GM10266 (cell line): ENCODE data around the gene UCP3.

Source experiments
- DNase-seq: peaks from one replicate; pipeline ENCODE4 v3.0.0; 2012; ENCODE audit errors: extremely low spot score
- TF ChIP-seq, protein P1 (sequence below): IDR thresholded peaks from 2 replicates; pipeline ENCODE4 v1.5.1; 2012; ENCODE audit warnings: mild to moderate bottlenecking, low read depth; ENCODE audit not compliant: control insufficient read depth, insufficient read depth; ENCODE audit errors: missing control alignments

UCP3 gene

DNA sequence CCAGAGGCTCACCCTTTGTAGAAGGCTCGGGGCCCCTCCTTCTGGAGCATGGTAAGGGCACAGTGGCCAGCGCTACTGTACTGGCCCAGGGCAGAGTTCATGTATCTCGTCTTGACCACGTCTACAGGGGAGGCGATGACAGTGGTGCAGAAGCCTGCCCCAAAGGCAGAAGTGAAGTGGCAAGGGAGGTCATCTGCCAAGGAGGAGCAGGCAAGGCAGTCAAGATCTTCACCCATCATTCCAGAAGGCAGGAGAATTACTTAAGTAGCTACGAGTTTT, 33.5 kb downstream of the UCP3 start:
- TF ChIP-seq, protein P1, sequence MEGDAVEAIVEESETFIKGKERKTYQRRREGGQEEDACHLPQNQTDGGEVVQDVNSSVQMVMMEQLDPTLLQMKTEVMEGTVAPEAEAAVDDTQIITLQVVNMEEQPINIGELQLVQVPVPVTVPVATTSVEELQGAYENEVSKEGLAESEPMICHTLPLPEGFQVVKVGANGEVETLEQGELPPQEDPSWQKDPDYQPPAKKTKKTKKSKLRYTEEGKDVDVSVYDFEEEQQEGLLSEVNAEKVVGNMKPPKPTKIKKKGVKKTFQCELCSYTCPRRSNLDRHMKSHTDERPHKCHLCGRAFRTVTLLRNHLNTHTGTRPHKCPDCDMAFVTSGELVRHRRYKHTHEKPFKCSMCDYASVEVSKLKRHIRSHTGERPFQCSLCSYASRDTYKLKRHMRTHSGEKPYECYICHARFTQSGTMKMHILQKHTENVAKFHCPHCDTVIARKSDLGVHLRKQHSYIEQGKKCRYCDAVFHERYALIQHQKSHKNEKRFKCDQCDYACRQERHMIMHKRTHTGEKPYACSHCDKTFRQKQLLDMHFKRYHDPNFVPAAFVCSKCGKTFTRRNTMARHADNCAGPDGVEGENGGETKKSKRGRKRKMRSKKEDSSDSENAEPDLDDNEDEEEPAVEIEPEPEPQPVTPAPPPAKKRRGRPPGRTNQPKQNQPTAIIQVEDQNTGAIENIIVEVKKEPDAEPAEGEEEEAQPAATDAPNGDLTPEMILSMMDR, result no peak
- DNase-seq, result no peak

DNA sequence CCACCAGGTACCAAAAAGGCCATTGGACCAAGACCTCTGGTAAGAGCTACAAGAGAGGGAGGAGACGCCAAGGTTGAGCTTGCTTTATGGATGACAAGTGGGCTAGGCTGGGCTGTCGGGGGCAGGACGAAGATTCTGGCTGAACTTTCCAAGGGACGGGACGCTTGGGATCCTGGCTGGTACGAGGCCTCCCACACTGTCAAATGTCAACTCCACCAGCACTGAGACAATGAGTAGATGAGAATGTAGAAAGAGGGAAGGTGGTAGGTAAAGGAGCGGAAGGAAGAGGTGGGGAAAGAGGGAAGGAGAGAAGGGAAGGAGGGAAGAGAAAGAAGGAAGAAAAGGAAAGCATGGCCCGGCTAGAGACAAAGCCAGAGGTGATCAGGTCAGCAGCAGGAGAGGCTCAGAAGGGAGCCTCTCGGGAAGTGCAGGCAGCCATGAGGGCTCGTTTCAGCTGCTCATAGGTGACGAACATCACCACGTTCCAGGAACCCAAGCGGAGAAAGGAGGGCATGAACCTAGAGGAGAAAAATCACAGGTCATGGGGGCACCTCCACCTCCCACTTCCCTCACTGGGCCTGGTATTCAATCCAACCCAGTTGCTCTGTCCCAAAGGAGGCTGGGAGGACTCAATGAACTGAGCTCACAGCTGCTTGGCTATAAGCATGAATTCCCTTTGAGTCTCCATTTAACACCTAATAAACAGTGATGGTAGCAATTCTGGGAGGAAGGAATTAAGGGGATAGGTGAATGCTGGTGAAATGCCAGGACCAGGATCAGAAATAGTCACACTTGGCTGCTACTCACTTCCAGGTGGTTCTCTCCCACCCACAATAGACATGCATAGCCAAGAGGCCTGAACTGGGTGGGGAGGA, 34.0 kb downstream of the UCP3 start:
- TF ChIP-seq, protein P1, result no peak
- no peak for DNase-seq

DNA sequence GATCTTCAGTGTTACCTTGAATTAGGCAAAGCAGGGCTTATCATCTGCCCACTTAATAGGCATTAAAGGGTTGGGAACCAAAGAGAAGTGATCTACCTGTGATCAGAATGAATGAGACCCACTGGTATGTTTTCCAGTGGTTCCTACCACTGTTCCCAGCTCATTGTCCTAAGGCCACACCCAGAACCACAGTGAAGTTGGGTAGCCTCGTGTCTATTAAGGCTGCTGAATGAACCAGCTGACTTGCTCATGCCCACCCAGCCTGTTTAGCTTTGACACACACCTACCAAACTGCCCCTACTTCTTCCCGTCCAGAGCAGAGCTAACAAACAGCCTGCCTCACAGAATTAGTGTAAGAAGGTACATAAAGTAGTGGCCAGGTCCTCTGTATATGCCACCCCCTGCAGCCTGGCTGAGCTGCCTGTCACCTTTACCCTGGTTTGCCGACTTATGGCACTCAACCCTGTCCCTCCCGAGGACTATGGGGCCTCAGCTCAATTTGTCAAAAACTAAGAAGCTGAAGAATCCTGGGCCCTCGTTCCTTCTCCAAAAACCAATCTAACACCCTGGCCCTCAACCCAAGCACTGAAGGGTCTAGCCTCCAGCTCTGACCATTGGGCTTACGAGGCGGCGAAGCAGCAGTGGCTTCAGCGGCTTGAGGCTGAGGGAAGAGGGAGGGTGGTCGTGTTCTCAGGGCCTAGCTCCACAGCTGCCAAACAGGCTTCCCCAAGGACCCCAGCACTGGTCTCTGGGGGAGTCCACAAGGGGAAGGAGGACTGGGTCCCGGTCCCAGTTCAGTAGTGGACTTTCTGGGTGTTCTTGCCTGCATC, 36.0 kb downstream of the UCP3 start:
- TF ChIP-seq, protein P1, result no peak
- no peak for DNase-seq

DNA sequence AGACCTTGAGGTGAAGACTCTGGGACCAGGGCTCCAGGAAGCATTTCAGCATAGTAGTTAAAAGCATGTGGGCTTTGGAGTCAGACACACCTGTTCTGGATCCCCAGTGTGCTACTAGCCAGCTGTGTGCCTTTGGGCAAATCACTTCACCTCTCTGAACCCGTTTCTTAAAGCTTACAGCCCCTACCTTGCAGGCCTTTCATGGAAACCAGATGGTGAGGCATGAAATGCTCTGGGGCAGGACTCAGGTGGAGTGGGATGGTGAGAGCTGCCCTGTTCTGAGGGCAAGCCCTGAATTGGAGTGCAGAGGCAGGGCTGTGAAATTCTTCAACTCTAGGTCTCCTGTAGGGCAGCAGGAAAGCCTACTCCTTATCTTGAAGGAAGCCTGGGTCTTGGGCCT, 36.7 kb downstream of the UCP3 start:
- no peak for DNase-seq
- TF ChIP-seq, protein P1, result no peak

DNA sequence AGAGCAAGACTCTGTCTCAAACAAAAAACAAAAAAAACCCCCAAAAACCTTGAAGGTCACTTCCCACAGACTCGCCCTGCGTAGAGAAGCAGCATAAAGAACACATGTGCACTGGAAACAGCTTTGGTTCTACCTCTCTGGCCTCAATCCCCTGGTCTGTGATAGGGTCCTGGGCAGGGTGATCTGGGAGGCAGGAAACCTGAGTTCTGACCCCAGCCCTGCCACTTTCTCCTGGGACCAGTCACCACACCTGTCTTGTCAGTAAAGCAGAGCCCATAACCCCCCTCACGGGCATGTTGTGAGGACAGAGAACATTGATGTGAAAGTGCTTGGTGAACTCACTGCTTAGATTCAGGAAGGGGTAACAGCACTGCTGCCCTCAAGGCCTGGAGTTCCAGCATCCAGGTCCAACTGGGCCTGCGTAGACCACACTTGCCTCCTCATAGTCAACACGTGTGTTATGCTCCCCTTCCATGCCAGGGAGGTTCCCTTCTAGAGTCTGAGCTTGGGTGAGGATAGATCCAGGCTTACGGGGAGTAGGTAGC, 37.6 kb downstream of the UCP3 start:
- TF ChIP-seq, protein P1, result no peak
- DNase-seq, result no peak

DNA sequence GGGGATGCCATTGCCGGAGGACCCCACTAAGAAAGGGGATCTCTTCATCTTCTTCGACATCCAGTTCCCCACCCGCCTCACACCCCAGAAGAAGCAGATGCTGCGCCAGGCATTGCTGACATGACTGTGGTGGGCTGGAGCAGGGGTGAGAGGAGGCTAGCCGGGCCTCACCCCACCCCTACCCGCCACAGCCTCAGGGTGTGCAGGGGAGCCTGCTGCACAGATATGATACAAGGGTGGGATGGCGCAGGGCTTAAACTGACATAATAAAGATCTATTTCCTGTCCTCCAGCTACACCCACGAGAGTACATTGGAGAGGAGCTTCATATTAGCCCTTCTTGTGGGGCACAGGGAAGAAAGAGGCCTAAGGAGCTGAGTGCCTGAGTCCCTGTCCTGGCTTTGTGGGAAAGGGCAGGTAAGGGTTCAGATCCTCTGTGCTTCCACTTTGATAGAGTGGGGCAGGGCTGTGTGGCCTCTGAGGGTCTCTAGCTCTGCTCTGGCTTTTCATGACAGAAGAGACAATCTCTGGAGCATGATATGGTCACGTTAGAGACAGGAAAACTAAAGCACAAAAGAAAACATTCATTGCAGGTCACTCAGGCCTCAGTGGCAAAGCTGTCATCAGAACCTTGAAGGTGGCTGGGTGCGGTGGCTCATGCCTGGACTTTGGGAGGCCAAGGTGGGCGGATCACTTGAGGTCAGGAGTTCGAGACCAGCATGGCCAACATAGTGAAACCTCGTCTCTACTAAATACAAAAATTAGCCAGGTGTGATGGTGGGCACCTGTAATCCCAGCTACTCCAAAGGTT, 38.7 kb downstream of the UCP3 start:
- DNase-seq, result no peak
- TF ChIP-seq, protein P1, result no peak

DNA sequence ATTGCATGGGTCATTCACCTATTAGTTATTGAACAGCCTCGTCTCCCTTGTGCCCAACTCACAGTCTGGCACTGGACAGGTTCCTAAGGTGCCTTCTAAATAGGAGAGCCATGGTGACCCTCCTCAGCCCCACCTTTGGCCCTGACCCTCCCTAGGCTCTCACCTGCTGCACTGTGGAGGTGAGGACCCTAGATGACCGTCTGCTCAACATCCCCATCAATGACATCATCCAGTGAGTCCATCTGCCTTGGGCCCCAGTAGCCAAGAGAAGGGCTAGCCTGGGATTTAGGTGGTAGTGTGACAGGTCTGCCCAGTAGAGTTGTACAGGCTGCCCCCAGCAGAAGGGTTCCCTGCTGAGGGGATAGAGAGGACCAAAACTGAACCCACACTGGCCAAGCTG, 39.8 kb downstream of the UCP3 start:
- TF ChIP-seq, protein P1, result no peak
- no peak for DNase-seq
